HG03575 (cell line): Measurements from ENCODE around the gene C1R.

Experiments
- ATAC-seq: cut with Tn5 transposase; IDR thresholded peaks from one replicate; pipeline ENCODE4 v1.9.1; 2021; ENCODE audit not compliant: unreplicated experiment, insufficient number of reproducible peaks, low FRiP score; ENCODE audit errors: extremely low read depth

C1R gene

GRCh38 chr12:7092229-7092985, at the start of gene C1R:
Gene C1R (minus strand): TSS chr12:7092445. CDS start chr12:7092388, 57 bp downstream.
- ATAC-seq = no peak

DNA sequence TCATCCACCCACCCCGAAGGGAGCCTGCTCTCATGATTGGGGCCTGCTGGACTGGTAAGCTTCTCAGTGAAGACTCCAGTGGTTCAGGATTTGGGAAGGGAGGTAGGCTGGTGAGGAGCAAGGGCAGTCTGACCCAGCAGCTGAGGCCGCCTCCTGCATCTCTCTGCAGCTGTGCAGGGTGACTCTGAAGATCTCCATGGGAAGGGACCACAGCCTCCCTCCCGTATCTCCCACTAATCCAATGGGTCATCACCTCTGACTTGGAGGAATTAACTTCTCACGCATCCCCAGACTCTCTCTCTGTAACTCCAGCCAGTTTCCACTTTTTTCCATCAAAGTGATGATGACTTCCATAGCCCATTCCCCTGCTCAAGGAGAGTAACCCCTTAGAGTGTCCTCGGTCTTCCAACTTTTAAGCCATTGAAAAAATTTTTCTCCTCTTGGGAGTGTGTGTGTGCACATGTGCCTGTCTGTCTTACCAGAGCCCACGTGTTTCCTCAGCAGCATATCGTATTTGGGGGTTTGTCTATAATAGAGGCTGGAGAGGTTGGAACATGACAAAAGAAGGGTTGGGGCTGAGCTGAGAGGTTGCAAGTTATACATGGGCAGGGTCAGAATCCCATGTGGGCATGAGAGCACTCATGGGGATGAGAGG, 49.2 kb upstream of the C1R start:
- no peak for ATAC-seq

DNA sequence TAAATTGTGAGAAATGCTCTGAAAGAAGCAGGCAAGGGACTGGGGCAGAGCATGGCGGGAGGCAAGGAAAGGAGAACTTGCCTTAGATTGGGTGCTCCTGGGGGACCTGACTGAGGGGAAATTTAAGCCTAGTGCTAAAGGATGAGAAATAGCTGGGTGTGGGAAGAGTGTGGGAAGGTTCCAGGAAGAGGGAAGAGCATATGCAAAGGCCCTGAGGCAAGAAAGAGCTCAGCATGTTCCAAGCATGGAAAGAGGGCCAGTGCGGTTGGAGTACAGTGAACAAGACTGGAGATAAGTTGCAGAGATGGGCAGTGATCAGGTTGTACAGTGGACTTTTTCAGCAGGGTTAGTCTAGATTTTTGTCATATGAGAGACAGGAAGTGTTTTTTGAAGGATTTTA, 47.0 kb upstream of the C1R start:
- ATAC-seq = no peak

DNA sequence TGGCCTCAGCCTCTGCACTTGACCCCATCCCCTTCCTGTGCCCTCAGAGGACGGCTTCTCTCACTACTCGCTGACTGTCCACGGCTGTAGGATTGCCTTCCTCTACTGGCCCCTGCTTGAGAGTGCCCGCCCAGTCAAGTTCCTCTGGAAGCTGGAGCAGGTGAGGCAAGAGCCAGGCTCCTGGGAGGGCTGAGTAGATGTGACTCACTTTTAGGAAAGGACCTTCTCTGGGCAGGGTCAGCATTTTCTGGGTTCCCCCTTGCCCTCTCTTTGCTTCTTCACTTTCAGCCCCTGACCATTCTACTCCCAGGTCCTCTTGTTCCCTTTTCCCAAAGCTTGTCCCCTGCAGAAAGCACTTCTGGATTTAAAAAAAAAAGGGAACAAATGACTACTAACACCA, 45.7 kb upstream of the C1R start:
- ATAC-seq = no peak

GRCh38 chr12:7136676-7137075, 44.4 kb upstream of the C1R start:
- no peak for ATAC-seq

- ATAC-seq = no peak
Observed at GRCh38 chr12:7136071-7136470, 43.8 kb upstream of the C1R start.

DNA sequence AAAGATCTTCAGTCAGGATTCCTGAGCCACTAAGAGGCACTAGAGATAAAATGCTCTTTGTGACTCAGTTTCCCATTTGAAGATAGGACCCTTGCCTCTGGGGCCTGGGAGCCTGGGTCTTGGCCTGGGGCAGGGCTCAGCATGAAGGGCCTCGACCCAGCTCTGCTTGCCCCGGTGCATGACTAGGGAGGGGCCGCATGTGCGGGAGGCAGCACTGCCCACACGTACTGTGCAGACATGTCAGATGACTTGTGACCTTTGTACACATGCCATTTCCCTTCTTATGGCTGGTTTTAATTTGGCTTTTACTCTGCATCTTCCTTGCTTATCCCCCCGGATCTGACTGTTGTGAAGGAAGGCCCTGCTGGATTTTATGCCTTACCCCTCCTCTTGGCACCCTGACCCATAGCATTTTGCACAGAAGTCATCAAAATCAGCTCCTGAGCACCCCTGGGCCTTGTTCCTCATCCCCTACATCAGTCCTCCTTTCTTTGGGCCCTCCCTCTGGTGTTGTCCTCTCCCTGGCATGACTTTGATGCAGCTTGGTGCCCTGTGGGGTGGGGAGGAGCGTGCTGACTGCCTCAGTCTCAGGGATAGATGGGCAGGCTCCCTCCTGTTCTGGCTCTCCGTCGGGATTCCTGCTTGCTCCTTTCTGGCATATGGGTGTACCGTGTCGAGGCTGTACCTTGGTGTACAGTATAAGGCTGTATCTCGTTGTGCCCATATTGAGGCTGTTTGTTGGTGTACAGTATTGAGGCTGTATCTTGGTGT, 42.3 kb upstream of the C1R start:
- no peak for ATAC-seq

- ATAC-seq = no peak
Observed at GRCh38 chr12:7131502-7131866, 39.2 kb upstream of the C1R start.

- no peak for ATAC-seq
Observed at GRCh38 chr12:7130701-7131501, 38.7 kb upstream of the C1R start.

DNA sequence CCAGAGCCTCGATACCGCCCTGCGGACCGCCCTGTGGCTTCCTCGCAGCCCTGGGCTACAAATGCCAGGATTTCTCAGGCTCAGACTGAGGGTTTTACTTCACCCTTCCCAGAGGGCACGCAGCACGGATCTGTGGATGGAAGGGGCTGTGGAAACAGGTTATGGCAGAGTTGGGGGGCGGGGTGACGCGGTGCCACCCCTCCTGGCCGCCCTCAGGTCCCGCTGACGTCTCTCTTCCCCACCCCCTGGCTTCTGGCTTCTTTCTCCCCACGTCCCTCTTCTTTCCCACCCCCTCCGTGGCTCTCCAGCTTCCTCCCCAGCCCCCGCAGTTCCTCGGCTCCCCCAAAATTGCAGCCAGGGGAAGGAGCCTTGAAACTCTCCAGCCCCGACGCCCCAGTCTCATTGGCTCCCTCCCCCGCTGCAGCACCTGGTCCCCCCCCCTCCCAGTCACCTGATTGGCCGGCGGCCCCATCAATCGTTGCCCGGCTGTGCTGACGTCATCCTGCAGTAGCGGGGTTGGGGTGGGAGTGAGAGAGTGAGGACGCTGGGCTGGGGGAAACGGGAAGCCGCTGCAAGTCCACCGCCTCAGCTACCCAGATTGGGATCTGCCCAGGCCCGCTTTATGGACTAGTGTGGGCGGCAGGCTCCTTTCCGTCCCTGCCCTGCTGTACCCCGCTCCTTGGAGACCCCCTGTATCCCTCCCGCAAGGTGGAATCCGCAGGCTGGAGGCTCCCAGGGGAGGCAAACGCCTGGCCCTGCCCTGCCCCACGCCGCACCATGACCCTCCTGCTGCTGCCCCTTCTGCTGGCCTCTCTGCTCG, 37.8 kb upstream of the C1R start, which contains the start of gene CLSTN3:
Gene CLSTN3 (plus strand): TSS at position 500 of the 820 bp plus-strand sequence. CDS start 278 bp downstream, at position 778.
- no peak for ATAC-seq

DNA sequence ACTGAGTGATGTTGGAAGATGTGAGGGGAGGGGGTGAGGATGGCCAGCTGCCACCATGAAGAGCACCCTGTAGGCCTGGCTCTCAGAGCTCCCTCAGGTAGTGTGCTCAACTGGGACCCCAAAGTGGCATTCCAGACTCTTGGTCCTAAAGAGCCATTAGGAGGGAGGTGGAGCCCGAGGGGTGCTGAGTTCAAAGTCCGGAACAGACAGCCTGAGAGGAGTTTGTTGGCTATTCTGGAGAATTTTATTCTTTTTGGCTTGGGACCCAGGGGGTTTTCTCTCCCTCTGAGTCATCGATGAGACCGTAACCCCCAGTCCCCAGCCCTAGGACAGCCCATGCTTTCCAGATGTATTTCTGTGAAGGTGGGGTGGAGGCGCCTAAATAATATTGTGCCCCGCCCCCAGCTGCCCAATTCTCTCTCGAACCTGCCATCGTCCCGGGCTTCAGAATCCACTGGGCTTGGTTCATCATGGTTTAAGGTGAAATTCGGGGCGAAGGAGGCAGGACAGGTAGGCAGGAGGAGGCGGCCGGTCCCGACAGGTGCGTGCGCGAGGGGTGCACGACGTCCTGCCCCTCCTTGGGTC, 37.1 kb upstream of the C1R start:
- ATAC-seq = no peak

DNA sequence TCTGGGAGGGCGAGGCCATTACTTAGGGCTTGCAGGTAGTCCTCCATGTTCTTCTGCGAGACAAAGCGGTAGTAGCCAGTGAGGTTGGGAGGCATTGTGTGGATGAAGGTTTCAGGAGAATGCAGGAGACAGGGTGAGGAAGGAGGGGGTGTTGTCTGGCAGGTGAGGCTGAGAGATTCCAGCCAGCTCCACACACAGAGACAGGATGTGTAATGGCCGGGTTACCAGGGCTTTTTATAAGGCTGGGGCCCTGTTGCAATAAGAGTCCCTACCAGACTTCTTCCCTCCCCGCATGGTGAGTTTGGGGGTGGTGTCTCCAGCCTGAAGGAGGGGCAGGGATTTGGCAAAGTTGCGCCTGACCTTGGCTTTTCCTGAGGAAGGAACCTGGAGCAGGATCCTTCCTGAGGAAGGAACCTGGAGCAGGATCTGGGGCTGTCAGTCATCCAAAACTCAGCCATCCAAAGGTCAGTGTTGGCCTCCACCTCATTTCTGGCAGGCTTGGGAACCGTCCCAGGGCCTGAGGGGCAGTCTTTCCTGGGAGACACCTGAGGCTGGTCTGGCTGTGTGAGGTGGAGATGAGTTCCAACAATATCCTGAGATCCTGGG, 36.5 kb upstream of the C1R start, which contains the start of gene RBP5:
Gene RBP5 (minus strand): TSS at position 209 of the 606 bp plus-strand sequence. CDS start 114 bp downstream, at position 95.
- no peak for ATAC-seq

GRCh38 chr12:7127916-7128626, 35.8 kb upstream of the C1R start:
- no peak for ATAC-seq

GRCh38 chr12:7125632-7126227, 33.5 kb upstream of the C1R start:
- ATAC-seq = no peak

GRCh38 chr12:7123806-7124522, 31.7 kb upstream of the C1R start:
- no peak for ATAC-seq
